ENCODE results near the gene KDM4D.
"Not testable (repeated sequence)": the region's sequence is repeated elsewhere in the genome, so short reads cannot be mapped to it uniquely, and the experiment has no call there.

KDM4D gene

DNA sequence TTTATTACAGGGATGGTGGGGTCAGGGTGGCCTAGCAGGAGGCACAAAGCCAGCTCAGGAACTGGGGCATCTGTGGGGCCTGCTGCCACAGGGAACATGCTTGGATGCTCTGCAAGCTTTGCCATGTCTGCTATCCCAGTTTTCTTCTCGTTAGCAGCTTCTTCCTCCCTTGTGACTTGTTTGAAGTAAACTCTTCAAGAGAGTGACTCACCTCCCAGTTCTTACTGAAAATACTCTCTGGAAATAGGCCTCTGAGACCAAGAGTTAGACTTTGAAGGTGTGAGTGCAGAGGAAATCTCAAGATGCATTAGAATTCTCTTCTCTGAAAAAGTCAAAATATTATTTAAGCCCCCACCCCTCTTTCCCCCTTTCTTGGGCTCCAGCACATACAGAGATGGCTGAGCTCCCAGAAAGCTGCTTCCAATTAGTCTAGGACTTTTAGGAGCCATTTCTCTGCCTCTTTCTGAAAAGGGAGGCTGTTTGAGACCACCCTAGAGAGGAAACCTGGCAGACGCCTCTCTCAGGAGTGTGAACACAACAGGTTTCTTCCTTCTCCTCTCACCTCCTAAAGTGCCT, 15.3 kb upstream of the KDM4D start:
- peak; percentile 62 for DNase-seq (ENCODE audit: low read depth)

DNA sequence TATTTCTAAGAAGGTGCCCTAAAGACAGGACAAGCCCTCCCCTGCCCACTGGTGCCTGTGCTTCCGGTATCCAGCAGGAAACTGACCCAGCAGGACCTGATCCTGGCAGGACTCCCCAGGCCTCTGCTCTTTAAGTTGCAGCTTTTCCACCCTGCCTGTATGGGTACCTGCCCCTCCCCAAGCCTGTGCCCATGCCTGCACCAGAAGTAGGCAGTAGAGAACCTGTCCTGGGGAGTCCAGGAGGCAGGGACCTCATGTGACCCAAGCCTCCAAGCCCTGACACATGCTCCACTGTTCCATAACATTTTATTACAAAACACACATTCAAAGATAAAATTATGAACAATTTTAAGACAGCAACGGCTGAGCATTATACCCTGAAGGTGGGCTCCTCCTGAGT, 14.3 kb upstream of the KDM4D start:
- no peak for DNase-seq (ENCODE audit: low read depth)

DNA sequence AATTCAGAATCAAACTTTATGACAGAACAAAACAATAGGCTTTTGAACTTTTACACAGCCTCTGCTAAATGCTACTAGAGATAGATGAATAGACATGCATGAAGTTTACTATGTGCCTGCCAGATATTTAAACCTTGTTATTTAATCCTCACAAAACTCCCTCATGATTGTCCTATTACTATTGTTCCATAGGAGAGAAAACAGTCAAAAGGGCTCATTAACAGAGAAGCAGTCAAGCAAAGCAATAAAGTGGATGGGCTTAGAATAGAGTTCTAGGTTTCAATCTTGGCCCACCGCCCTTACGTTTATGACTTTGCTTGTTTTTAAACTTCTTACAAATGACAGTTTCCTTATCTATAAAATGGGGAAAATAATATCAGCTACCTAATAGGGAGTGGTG, 13.0 kb upstream of the KDM4D start:
- no peak for DNase-seq (ENCODE audit: low read depth)

DNA sequence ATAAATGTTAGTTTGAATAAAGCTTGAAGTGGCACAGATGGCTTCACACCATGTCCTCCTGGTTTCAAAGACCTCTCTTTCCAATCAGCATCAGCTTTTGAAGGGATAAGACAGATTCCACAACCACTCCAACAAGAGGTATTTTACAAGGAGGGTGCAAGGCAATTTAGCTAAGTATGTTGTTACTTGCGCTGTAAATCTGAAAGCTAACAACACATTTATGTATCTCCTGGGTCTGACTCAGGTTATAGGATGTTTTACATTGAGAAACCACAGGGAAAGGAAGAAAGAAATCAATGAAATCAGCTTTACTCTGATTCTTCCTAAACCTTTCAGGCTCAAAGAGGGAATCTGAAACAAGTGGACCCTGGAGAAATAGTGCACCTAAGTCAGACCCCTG, 12.3 kb upstream of the KDM4D start:
- DNase-seq (ENCODE audit: low read depth): no peak

DNA sequence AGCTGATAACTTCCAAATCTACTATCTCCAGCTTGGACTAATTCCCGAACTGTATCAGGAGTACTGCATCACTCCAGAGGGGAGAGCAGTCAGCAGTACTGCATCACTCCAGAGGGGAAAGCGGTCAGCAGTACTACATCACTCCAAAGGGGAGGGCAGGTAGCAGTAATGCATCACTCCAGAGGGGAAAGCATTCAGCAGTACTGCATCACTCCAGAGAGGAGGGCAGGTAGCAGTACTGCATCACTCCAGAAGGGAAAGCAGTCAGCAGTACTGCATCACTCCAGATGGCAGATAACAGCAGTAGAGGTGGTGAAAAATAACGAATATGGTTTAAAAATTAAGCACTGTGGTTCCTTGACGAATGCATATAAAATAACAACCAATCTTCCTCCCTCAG, 8.6 kb upstream of the KDM4D start:
- no peak for DNase-seq (ENCODE audit: low read depth)

DNA sequence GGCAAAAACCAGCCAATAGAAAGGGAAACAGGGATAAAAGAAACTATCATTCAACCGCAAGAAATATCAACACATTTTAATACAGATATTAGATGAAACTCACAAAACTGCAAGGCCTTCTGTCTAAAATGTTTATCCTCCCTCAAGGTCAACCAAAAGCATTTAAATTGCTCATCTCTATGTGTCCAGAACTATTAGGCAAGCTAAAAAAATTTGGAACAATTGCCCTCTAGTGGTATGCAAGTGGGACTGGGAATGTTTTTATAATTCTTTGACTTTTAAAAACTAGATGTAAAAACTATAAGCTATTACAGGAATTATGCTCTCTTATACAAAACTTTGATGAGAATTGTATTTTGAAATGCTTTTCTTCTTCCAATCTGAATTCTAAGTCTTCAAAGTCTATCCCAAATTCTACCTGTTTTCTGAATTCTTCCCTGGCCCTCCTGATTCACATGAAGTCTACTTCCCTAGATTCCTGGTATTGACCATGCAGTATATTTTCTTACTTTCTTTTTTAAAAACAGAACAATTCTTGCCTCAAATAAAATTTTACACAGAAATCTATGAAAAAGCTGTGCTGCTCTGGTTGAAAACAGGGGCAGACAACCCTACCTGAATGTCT, 5.1 kb upstream of the KDM4D start:
- peak; percentile 74 for DNase-seq (ENCODE audit: low read depth)

DNA sequence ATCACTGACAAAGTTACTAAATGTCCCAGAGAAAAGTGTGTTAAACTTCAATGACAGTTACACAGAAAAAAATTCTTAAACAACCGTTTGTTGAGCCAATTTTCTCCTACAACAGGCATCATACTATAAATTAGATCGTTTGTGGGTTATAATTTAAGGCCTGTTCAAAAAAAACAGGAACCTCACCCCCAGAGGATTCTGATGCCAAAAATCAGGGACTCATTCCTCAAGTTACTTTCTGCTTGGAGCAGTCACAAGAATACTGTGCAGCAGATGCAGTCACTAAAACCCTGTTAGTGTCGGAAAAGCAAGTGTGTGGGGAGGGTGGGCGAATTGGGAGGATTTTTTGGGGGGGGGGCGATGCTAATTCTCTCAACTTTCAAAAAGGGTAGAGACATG, 810 bp upstream of the KDM4D start:
- no peak for DNase-seq (ENCODE audit: low read depth)

DNA sequence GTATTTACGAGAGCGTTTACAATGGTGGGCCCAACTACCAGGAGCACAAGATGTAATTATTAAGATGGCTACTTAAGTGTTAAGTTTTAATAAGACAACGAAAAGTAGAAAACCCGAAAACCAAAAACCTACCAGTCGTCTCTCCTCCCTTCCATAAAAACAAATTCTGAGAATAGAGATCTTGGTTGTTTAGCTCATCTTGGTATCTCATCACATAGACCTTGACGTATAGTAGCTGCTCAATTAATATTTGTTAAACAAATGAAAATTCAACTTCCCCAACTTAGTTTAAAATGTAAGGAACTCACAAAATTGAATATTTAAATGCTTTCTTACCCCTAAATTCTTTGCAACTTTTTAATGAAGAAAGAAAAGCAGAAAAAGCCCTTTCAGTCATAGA, 669 bp downstream of the KDM4D start:
- DNase-seq (ENCODE audit: low read depth): no peak

DNA sequence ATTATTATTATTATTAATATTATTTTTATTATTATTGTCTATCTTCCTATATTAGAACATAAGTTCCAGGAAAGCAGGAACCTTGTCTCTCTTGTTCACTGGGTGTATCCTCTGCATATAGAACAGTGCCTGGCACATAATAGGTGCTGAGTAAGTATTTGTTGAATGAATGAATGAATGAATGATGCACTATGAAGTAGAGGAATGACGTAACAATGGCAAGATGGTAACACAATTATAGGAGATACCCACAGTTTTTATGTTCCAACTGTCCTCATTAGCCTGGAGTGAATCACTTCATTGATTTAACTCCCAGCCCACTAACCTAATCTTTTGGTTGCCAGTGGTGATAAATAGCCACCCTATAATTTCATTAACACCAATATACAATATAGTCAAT, 2.1 kb downstream of the KDM4D start:
- no peak for DNase-seq (ENCODE audit: low read depth)

DNA sequence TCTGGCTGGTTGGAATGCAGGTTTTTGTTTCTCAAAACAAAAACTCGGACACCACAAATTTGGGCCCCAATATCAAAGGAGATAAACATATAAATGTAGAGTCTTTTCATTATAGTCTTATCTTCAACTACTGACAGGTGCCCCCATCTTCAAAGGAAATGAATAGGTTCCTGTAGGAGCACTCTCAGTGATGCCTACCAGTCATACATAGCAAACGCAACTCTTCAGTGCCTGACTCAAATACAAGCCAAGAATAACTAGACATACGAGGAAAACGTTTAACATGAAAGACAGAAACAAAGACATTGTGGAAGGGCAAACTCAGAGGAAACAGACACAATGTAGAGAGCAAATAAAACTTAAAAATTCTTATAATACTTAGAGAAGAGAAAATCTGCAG, 13.9 kb downstream of the KDM4D start:
- DNase-seq (ENCODE audit: low read depth): no peak

DNA sequence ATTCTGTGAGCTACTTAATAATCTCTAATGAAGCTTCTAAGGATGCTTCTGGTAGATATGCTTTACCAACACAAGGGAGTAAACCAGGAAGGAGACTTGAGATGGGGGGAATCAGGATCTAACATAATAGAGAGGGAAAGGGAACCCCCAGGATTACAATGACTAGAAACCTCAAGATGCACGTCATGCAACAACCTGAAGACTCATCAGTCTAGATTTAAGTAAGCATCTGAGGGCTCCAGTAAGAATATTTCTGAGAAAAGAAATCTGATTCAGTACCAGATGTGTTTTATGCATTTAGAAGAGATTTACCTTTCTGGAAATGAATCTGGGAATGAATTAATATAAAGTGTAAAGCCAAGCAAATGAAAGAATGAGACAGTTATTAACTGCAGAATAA, 15.2 kb downstream of the KDM4D start:
- no peak for DNase-seq (ENCODE audit: low read depth)

DNA sequence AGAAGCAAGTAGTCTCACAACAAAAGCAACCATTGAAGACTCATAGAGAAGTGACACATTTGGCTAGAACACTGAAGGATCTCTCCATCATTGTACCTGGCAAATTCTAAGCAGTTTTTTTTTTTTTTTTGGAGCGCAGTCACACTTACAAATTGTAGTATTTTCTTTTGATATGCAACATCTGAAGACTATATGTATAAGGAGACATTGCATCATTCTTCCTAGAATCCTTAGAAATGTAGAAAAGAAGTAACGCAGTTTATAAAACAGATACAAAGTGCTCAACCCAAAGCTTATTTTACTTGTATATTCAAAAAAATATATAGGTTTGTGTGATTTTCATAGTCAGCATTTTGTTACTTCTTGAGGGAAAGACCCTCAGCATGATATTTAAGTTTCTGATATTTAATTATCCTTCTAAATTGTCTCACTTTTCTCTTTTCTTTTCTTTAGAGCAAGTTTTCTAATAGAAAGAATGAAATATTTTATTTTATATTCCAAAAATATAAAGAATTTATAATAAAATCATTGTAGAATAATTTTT, 20.0 kb downstream of the KDM4D start:
- DNase-seq (ENCODE audit: low read depth): no peak

DNA sequence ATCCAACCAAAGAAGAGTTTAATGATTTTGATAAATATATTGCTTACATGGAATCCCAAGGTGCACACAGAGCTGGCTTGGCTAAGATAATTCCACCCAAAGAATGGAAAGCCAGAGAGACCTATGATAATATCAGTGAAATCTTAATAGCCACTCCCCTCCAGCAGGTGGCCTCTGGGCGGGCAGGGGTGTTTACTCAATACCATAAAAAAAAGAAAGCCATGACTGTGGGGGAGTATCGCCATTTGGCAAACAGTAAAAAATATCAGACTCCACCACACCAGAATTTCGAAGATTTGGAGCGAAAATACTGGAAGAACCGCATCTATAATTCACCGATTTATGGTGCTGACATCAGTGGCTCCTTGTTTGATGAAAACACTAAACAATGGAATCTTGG, 23.9 kb downstream of the KDM4D start:
- DNase-seq (ENCODE audit: low read depth): no peak

DNA sequence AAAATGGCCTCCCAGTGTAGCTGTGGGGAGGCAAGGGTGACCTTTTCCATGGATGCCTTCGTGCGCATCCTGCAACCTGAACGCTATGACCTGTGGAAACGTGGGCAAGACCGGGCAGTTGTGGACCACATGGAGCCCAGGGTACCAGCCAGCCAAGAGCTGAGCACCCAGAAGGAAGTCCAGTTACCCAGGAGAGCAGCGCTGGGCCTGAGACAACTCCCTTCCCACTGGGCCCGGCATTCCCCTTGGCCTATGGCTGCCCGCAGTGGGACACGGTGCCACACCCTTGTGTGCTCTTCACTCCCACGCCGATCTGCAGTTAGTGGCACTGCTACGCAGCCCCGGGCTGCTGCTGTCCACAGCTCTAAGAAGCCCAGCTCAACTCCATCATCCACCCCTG, 24.8 kb downstream of the KDM4D start:
- DNase-seq (ENCODE audit: low read depth): no peak

DNA sequence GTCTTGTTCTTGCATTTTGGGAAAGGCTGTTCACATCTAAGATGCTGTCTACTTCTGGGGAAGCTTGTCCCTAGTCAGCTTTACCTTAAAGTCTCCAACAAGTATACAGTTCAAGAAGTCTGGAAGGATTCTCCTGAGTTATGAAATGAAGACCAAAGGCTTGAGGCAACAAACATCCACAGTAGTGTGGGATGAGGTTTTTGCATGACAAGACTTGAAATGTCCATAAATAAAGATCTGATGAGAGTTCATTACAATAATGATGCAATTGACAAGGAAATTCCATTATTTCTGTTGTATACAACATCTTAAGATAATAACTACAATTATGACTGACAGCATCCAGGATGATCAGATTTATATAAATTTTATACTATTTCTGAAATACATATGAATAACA, 30.2 kb downstream of the KDM4D start:
- no peak for DNase-seq (ENCODE audit: low read depth)

DNA sequence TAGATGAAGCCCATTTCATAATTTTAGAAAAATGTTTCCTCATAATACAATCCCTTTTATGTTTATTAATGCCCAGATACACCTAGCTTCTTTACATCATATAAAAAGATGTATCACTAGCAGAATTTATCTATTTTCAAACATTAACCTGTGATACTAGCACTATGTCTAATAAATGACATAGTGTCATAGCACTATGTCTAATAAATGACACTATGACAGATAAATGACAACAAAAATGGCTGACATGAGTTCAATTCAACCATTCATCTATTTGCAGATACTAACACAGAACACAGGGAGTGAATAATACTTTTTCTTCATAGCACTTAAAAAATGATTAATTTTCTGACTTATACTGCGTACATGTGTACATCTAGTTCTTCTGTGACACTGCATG, 32.1 kb downstream of the KDM4D start:
- no peak for DNase-seq (ENCODE audit: low read depth)

DNA sequence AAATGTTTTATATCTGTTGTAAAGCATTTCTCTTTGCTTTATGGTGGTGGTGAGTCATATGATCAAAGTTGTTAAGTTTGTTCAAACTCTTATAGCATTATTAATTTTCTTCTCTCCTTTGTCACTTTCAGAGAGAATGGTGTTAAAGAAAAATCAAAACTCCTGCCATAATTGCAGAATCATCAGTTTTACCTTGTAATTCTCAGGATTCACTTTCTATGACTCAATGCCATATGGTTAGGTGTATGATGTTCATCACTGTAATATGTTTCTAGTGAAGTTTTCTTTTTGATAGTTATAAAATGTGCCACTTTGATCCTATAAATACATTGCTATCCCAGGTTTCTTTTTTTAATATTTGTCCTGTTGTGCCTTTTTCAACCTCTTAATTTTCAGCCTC, 37.9 kb downstream of the KDM4D start:
- DNase-seq (ENCODE audit: low read depth): no peak

DNA sequence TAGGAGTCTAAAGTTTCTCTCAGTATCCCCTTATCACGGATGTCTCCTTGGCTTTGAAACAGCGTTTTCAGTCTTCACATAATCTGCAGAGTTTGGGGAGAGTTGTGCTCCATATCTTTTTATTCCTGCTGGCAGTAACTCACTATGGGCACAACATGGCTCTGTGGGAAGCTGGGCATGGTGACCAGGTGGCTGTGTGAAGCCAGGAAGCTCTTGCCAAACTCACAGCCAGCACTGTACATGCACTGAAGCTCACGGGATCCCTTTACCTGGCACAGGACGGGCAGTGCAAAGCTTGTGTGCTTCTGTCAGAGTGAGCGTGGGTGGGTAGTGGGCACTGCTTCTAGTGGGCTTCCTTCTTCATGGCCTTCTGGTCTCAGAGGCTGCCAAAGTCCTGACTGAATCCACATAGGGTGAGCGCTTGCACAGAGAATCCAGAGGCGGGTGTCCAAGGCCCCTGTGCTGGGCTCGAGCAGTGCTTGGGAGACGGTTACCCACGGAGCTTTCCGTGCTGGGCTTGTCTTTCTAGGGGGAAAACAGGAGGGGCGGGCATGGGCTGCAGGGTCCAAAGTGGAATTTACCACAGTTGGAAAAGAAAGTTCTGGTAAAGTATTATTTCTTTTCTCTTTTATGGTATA, 40.8 kb downstream of the KDM4D start:
- no peak for DNase-seq (ENCODE audit: low read depth)

DNA sequence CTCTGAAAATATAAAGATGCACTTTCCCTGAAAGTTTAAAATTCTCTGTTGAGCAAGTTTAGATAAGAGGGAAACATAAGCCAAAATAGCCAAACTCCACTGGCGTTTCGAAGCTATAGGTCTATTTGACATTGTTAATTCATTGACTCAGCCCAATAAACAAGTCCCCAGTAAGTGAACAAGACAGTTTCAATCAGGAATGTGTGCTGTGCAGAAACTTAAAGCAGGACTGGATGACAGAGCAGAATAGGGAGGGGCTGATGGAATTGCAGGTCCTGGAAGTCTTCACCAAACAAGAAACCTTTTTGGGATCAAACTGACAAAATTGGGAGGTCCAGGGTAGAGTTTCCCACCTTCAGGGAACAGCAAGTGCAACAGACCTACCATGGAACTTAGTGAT, 42.6 kb downstream of the KDM4D start:
- no peak for DNase-seq (ENCODE audit: low read depth)

DNA sequence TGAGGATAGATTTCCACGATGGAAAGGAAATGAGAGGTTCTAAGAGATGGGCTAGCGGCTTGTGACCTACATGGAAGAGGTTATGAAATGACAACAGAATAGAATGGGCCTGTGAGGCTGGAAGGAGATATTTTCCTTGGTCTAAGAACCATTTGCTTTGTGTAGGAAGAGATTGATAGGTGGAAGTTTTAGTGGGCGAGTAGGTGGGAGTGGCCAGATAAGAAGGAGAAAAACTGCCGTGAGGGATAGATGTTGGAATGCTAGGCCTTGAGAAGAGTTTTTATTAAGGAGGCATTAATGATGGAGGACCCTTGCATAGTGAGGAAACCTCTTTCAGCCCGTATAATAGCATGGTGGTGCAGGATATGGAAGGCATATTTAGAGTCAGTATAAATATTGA, 48.0 kb downstream of the KDM4D start:
- not testable (repeated sequence) for DNase-seq (ENCODE audit: low read depth)

DNA sequence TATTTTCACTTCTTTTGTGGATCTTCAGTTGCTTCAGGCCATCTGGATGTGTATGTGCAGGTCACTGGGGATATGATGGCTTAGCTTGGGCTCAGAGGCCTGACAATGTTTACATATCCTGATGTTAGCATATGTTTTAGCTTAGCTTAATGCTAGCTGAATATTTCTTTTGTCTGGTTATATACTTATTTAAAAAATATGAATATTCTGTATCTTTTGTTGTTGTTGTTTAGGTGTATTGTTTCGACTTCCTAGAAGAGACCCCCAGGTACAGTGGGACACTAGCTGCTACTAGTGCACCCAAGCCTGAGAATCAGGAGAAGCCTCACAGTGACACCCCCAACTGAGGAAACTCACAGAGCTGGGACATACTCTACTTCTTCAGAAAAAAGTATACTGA, 51.4 kb downstream of the KDM4D start, which contains the start of gene KDM4E:
Gene KDM4E, plus strand, starts transcription at position 301 of the 400 bp plus-strand sequence. CDS start 300 bp downstream, outside the sequence.
- DNase-seq (ENCODE audit: low read depth): no peak

DNA sequence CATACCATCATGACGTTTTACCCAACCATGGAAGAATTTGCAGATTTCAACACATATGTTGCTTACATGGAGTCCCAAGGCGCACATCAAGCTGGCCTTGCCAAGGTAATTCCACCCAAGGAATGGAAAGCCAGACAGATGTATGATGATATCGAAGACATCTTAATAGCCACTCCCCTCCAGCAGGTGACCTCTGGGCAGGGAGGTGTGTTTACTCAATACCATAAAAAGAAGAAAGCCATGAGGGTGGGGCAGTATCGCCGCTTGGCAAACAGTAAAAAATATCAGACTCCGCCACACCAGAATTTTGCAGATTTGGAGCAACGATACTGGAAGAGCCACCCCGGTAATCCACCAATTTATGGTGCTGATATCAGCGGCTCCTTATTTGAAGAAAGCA, 52.1 kb downstream of the KDM4D start:
- not testable (repeated sequence) for DNase-seq (ENCODE audit: low read depth)

DNA sequence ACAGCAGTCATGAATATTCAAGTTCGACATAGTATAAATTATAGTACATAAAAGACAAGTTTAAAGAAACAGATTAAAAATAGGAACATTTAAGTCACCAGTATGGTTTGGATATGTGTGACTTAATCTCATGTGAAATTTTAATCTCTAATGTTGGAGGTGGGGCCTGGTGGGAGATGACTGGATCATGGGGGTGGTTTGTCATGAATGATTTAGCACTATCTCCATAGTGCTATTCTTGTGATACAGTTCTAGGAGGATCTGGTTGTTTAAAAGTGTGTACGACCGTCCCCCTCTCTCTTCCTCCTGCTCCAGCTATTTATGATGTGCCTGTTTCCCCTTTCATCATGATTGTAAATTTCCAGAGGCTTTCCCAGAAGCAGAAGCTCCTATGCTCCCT, 54.8 kb downstream of the KDM4D start:
- DNase-seq (ENCODE audit: low read depth): no peak

DNA sequence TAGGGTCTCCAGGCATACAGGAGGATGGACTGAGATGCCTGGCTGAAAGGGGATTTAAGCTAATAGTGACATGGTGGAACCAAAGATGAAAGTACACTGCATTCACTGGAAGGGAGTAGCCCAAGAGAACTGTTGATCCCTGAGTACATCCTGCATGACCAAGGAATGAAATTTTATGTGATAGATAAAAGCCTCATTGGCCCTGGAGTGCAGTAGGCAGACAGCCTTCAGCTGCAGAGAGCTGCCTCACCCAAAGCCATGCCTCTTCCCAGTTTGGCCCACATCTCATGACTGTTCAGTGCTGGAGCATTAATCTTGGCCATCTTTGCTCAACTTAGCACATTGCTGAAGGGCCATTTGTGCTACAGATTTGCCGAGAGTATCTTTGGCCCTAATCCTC, 59.5 kb downstream of the KDM4D start:
- no peak for DNase-seq (ENCODE audit: low read depth)

Data from amniotic epithelial cell (primary cell).